ENCODE data around the gene SPTLC1. TPM values are rescaled to one million over a fixed set of nuclear protein-coding genes. Genes with fewer than 3 reads are reported as not detected.

Gene SPTLC1
- total and polyA plus RNA-seq, 10 of the 15 experiments (the other 5 are each of a cell fraction or from before 2014, with no cell fraction given), result 38.0 to 68.7 (median 52.8) TPM

- DNase-seq (ENCODE audit: low read depth, low spot score) (no peak), ATAC-seq (no peak), FAIRE-seq (no peak)
- no peak for TF ChIP-seq CHD2 (IDR thresholded peaks at IDR 0.05; ENCODE audit: borderline replicate concordance, low read depth, low read length)
- no peak for TF ChIP-seq SMARCA5 (IDR thresholded peaks at IDR 0.05)
- no peak for TF ChIP-seq ZNF207 (IDR thresholded peaks at IDR 0.05; ENCODE audit: borderline replicate concordance)
- no peak for TF ChIP-seq MTA2 (IDR thresholded peaks at IDR 0.05; ENCODE audit: low read depth)
- TF ChIP-seq CUX1 (IDR thresholded peaks at IDR 0.05; ENCODE audit: insufficient replicate concordance, low read depth, low read length), result no peak
- no peak for TF ChIP-seq POU2F2 (IDR thresholded peaks at IDR 0.05; ENCODE audit: borderline replicate concordance, low read depth, low read length)
- TF ChIP-seq TBL1XR1 (IDR thresholded peaks at IDR 0.05; ENCODE audit: low read depth, low read length), result no peak
- H2AFZ ChIP-seq (ENCODE audit: control insufficient read depth, low read depth, low read length), result no peak overlapping the region
- no peaks in the 10 kb centered on the region for H3K9me3 ChIP-seq (replicated peaks; ENCODE audit: control insufficient read depth, insufficient read depth, low read length)
- H3K27me3 ChIP-seq (replicated peaks in 1 of 2; ENCODE audit: control insufficient read depth in 2 of 2, insufficient read depth in 2 of 2, low read length in 1 of 2), result no peaks in the 10 kb centered on the region
- no peaks in the 10 kb centered on the region for H3K79me2 ChIP-seq (ENCODE audit: control insufficient read depth, insufficient read depth, low read length)
- no TSS peak for BruUV-seq (replicated peaks)
- CTCF ChIA-PET, result no interaction called here
- POLR2A ChIA-PET, result no interaction called here
- WGBS (ENCODE audit: insufficient coverage, insufficient replicate concordance, low lambda C conversion rate, missing lambda C conversion rate), result over 99% methylated on average over 12 of the region's 12 CpGs
- no peak overlapping the region for H3K4me3 ChIP-seq
- intact Hi-C loops (cut with micrococcal nuclease; ENCODE audit: unreplicated experiment) (no loop called here), in situ Hi-C loops (cut with MboI) (no loop called here)
- no peak overlapping the region for H3K4me2 ChIP-seq (ENCODE audit: control insufficient read depth, insufficient read depth)
- no peak overlapping the region for H3K27ac ChIP-seq (ENCODE audit: control insufficient read depth, insufficient read depth)
- no peak overlapping the region for H3K9ac ChIP-seq (ENCODE audit: control insufficient read depth, insufficient read depth, low read length)
- RAD21 ChIA-PET (ENCODE audit: unreplicated experiment), result no interaction called here
- no peaks in the 10 kb centered on the region for H3K4me1 ChIP-seq (ENCODE audit: control insufficient read depth, insufficient read depth, low read length)
- no peaks in the 10 kb centered on the region for H4K20me1 ChIP-seq (ENCODE audit: control insufficient read depth, insufficient read depth)
- SMC1A ChIA-PET (ENCODE audit: uncharacterized antibody, unreplicated experiment), result no interaction called here
- H3K36me3 ChIP-seq (ENCODE audit: control insufficient read depth in 2 of 2, insufficient read depth in 2 of 2, low read length in 1 of 2), result peaks cover 8 to 31% of the 10 kb centered on the region in 2 experiments
Measured at GRCh38 chr9:92048924-92049625, 66.1 kb downstream of the SPTLC1 start.

Data from GM12878 (cell line).